PC-9 (cell line): Measurements from ENCODE around the gene DBNL. TPM values are rescaled to one million over a fixed set of nuclear protein-coding genes. Genes with fewer than 3 reads are reported as not detected.
"Not testable (repeated sequence)": the region's sequence is repeated elsewhere in the genome, so short reads cannot be mapped to it uniquely, and the experiment has no call there.

ENCODE experiments used
- BruUV-seq: library from RNA; stranded (reverse); fragments of 400-500 nt; replicated peaks from 2 replicates; lab custom pipeline; 2021; lab: Mats Ljungman, UMichigan
- CTCF ChIA-PET: fragments of 300-600 bp; sonication (Branson Sonifier 250); formaldehyde crosslinking; loops from one replicate; lab custom pipeline; 2022; ENCODE audit warnings: antibody characterized with exemption; lab: Charles Lee
- POLR2A ChIA-PET: fragments of 300-600 bp; sonication (Branson Sonifier 250); formaldehyde crosslinking; loops from one replicate; lab custom pipeline; 2022; ENCODE audit warnings: antibody characterized with exemption; ENCODE audit not compliant: unreplicated experiment; lab: Charles Lee
- DNase-seq, 2 experiments: peaks; one replicate each; pipeline versions ENCODE4 v3.0.0 to v3.0.0-alpha.2; 2015 to 2022; ENCODE audit warnings: mixed read lengths in 1 of 2
- H2AFZ ChIP-seq: fragments of 200-600 bp; sonication (generic); 2 replicates; pipeline ENCODE4 v1.8.1; 2017; ENCODE audit warnings: antibody characterized with exemption
- H3F3A ChIP-seq: fragments of 200-600 bp; sonication (generic); 2 replicates; pipeline ENCODE4 v1.8.1; 2017; ENCODE audit warnings: antibody characterized with exemption, mild to moderate bottlenecking, low read depth; ENCODE audit not compliant: insufficient read depth
- H3K27ac ChIP-seq: fragments of 200-600 bp; sonication (generic); 2 replicates; pipeline ENCODE4 v1.6.1; 2016; ENCODE audit warnings: mixed run types
- H3K27me3 ChIP-seq: fragments of 200-600 bp; sonication (generic); 2 replicates; pipeline ENCODE4 v1.6.1; 2016; ENCODE audit warnings: low read depth, mixed run types; ENCODE audit not compliant: insufficient read depth
- H3K36me3 ChIP-seq: fragments of 200-600 bp; sonication (generic); 2 replicates; pipeline ENCODE4 v1.6.1; 2016; ENCODE audit warnings: low read depth, mixed run types
- H3K4me1 ChIP-seq: fragments of 200-600 bp; sonication (generic); replicated peaks from 2 replicates; pipeline ENCODE4 v1.6.1; 2016; ENCODE audit warnings: mixed run types; ENCODE audit not compliant: insufficient read depth
- H3K4me2 ChIP-seq: fragments of 200-600 bp; sonication (generic); 2 replicates; pipeline ENCODE4 v1.6.1; 2017; ENCODE audit warnings: mixed run types
- H3K4me3 ChIP-seq: fragments of 200-600 bp; sonication (generic); 2 replicates; pipeline ENCODE4 v1.6.1; 2016; ENCODE audit warnings: mixed run types
- H3K79me2 ChIP-seq: fragments of 200-600 bp; sonication (generic); 2 replicates; pipeline ENCODE4 v1.6.1; 2017; ENCODE audit warnings: low read depth, mixed run types
- H3K9me2 ChIP-seq: fragments of 200-600 bp; sonication (generic); 2 replicates; pipeline ENCODE4 v1.8.1; 2017; ENCODE audit warnings: mild to moderate bottlenecking; ENCODE audit not compliant: insufficient read depth
- H3K9me3 ChIP-seq: fragments of 200-600 bp; sonication (generic); 2 replicates; pipeline ENCODE4 v1.8.1; 2016; ENCODE audit warnings: low read depth; ENCODE audit not compliant: insufficient read depth
- H4K20me1 ChIP-seq: fragments of 200-600 bp; sonication (generic); 2 replicates; pipeline ENCODE4 v1.8.1; 2017; ENCODE audit not compliant: insufficient read depth
- EZH2 ChIP-seq: fragments of 200-600 bp; sonication (generic); IDR thresholded peaks from 2 replicates; pipeline ENCODE4 v1.8.0; 2017; ENCODE audit warnings: antibody characterized with exemption, low read depth
- intact Hi-C: fragments of 100-400 bp; cut with micrococcal nuclease; formaldehyde crosslinking; loops from one replicate; pipeline ENCODE4 v1.10.0; 2022; ENCODE audit not compliant: unreplicated experiment
- total RNA-seq: library from RNA; stranded (reverse); gene quantifications from 2 replicates; pipeline ENCODE4 v1.2.3, GENCODE V29; 2021
- TF ChIP-seq, protein P1 (sequence below): fragments of 200-600 bp; sonication (generic); conservative IDR thresholded peaks from 2 replicates; pipeline ENCODE4 v1.6.1; 2017; ENCODE audit warnings: mixed run types, antibody characterized with exemption, mild to moderate bottlenecking, moderate library complexity

Gene DBNL
- total RNA-seq, 1 experiment from 2014 or later: 70.7 TPM

GRCh38 chr7:44039800-44040492 lies 4.6 kb upstream of the DBNL start:
- H3K9me3 ChIP-seq, H3K9me2 ChIP-seq, H3K27ac ChIP-seq, H3K79me2 ChIP-seq, H3K4me1 ChIP-seq, intact Hi-C loops, H4K20me1 ChIP-seq, POLR2A ChIA-PET, CTCF ChIA-PET, H3K36me3 ChIP-seq, BruUV-seq, DNase-seq, H3K4me3 ChIP-seq, H3K27me3 ChIP-seq, H2AFZ ChIP-seq, H3K4me2 ChIP-seq: not testable (repeated sequence)
- H3F3A ChIP-seq: peaks cover 18% of the 10 kb centered on the region

DNA sequence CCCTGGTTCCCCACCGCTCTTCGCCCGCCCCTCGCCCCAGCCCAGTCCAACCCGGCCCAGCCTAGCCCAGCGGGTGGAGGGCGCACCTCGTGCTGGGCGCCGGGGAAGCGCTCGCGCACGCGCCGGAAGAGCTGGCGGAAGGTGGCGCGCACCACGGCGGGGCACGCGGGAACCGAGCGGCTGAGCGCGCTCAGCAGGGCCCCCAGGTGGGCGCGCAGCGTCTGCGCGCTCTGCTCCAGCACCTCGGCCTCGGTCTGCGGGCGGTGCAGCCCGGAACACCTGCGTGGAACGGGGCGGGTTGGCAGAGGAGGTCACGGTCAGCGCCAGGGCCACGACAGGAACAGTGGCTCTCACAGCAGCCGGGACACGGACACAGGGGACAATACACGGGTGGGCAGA lies 4.0 kb upstream of the DBNL start:
- H3K27ac ChIP-seq, H3K4me1 ChIP-seq, H4K20me1 ChIP-seq, BruUV-seq, H3K9me3 ChIP-seq, H3K36me3 ChIP-seq, POLR2A ChIA-PET, H3K4me3 ChIP-seq, CTCF ChIA-PET, H3K79me2 ChIP-seq, DNase-seq, intact Hi-C loops, H3K27me3 ChIP-seq, H3K9me2 ChIP-seq, H2AFZ ChIP-seq: not testable (repeated sequence)
- Histone ChIP-seq H3K4me2 (peak overlapping the region; percentile 15; the same call in 1 of the 2 replicates), H3F3A (peaks cover 18% of the 10 kb centered on the region)

DNA sequence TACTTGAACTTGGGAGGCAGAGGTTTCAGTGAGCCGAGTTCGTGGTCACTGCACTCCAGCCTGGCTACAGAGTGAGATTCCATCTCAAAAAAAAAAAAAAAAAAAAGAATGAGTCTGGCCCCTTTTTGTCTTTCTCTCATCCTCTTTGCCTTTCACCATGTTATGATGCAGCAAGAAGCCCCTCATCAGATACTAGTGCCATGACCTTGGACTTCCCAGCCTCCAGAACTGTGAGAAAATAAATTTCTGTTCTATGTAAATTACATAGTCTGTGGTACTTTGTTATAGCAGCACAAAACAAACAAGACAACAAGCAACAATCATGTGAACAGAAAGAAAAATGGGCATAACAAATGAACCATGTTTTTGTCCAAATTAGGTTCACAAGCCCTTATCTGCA lies 2.3 kb upstream of the DBNL start:
- CTCF ChIA-PET: no interaction called here
- DNase-seq: peak in 1 of 2 experiments; percentile 18

GRCh38 chr7:44043902-44044301 lies 600 bp upstream of the DBNL start:
- Histone ChIP-seq H4K20me1 (peaks cover 11% of the 10 kb centered on the region), H3K9me3 (no peaks in the 10 kb centered on the region), H3K36me3 (0 out of 2 replicates have a peak, but pooled peaks cover 6% of the 10 kb centered on the region), H3K4me3 (peak overlapping the region; percentile 85), H3K4me1 (peaks cover 14% of the 10 kb centered on the region), H3F3A (peaks cover 18% of the 10 kb centered on the region), H3K4me2 (peak overlapping the region; percentile 100), H3K79me2 (peaks cover 41% of the 10 kb centered on the region), H2AFZ (peak overlapping the region; percentile 100), H3K27ac (no peak overlapping the region), H3K9me2 (no peaks in the 10 kb centered on the region), H3K27me3 (no peaks in the 10 kb centered on the region)
- TSS peak; percentile 95 for BruUV-seq
- peak in 1 of 2 experiments; percentile 33 for DNase-seq
- TF ChIP-seq EZH2: no peak
- TF ChIP-seq, protein P1, sequence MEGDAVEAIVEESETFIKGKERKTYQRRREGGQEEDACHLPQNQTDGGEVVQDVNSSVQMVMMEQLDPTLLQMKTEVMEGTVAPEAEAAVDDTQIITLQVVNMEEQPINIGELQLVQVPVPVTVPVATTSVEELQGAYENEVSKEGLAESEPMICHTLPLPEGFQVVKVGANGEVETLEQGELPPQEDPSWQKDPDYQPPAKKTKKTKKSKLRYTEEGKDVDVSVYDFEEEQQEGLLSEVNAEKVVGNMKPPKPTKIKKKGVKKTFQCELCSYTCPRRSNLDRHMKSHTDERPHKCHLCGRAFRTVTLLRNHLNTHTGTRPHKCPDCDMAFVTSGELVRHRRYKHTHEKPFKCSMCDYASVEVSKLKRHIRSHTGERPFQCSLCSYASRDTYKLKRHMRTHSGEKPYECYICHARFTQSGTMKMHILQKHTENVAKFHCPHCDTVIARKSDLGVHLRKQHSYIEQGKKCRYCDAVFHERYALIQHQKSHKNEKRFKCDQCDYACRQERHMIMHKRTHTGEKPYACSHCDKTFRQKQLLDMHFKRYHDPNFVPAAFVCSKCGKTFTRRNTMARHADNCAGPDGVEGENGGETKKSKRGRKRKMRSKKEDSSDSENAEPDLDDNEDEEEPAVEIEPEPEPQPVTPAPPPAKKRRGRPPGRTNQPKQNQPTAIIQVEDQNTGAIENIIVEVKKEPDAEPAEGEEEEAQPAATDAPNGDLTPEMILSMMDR: no peak
- CTCF ChIA-PET: interaction anchor here (0.7 kb wide), 1 partner anchor 24 kb away, joined by 4 read pairs; no protein-coding TSS in a partner anchor
- POLR2A ChIA-PET: interaction anchor here (0.7 to 0.8 kb wide), 2 partner anchors 78 to 461 kb away, joined by 3 to 9 read pairs; partner anchors contain the start of gene STK17A
- intact Hi-C loops: loop anchor here (1.0 to 2.0 kb wide), 3 partner anchors 25 to 39 kb away; partner anchors contain the start of gene POLM

More for the DNA sequence above, 2.3 kb upstream of the DBNL start:
- Histone ChIP-seq H3K9me3 (no peaks in the 10 kb centered on the region), H3K27me3 (no peaks in the 10 kb centered on the region), H4K20me1 (no peaks in the 10 kb centered on the region; the same call in 1 of the 2 replicates), H3F3A (peaks cover 18% of the 10 kb centered on the region), H3K4me2 (no peak overlapping the region), H3K4me3 (no peak overlapping the region), H2AFZ (no peak overlapping the region), H3K36me3 (0 out of 2 replicates have a peak, but pooled peaks cover 3% of the 10 kb centered on the region), H3K79me2 (peaks cover 27% of the 10 kb centered on the region), H3K4me1 (peaks cover 14% of the 10 kb centered on the region), H3K27ac (no peak overlapping the region), H3K9me2 (no peaks in the 10 kb centered on the region)
- POLR2A ChIA-PET: interaction anchor here (1.0 kb wide), 1 partner anchor 26 kb away, joined by 11 read pairs; no protein-coding TSS in a partner anchor
- intact Hi-C loops: no loop called here
- no TSS peak for BruUV-seq
- TF ChIP-seq, protein P1: no peak
- TF ChIP-seq EZH2: no peak
